ENCODE data around the gene C4orf54. TPM values are rescaled to one million over a fixed set of nuclear protein-coding genes. Genes with fewer than 3 reads are reported as not detected.

Gene C4orf54
- total and polyA plus RNA-seq, 2 of the 8 experiments (the other 6 are each of a cell fraction or from before 2014, with no cell fraction given) = not detected

- H3K14ac ChIP-seq (ENCODE audit: insufficient read length) = no peak overlapping the region
- H2BK5ac ChIP-seq (ENCODE audit: low read depth, low read length) = no peak overlapping the region
- no peak for FAIRE-seq
- no peaks in the 10 kb centered on the region for H4K20me1 ChIP-seq (replicated peaks in 1 of 2; ENCODE audit: control insufficient read depth in 1 of 2, insufficient read depth in 2 of 2, low read length in 2 of 2)
- H2AFZ ChIP-seq (ENCODE audit: low read length) = no peak overlapping the region
- H3K4me3 ChIP-seq (ENCODE audit: extremely low read depth in 1 of 4, insufficient read depth in 2 of 4, low read depth in 3 of 4, low read length in 4 of 4) = no peak overlapping the region
- WGBS, 2 experiments (ENCODE audit: extremely low coverage in 1 of 2, insufficient coverage in 1 of 2, insufficient read length in 1 of 2, insufficient replicate concordance in 2 of 2, low coverage in 1 of 2, low lambda C conversion rate in 2 of 2, missing lambda C conversion rate in 1 of 2) = 89% methylated on average over 5 of the region's 5 CpGs; no CpG with 5 or more reads in 1 of the 2 experiments
- H3K4me1 ChIP-seq (replicated peaks in 1 of 4; ENCODE audit: control insufficient read depth in 3 of 4, insufficient read depth in 4 of 4, low read length in 3 of 4) = no peaks in the 10 kb centered on the region
- no peak overlapping the region for H2BK15ac ChIP-seq (ENCODE audit: low read length)
- no peak overlapping the region for H4K91ac ChIP-seq (replicated peaks; ENCODE audit: insufficient read length, low read length)
- H3K9ac ChIP-seq (replicated peaks in 1 of 4; ENCODE audit: extremely low read depth in 1 of 4, low read depth in 3 of 4, low read length in 3 of 4) = no peak overlapping the region; a peak in 1 of 7 replicates
- H3K23ac ChIP-seq (ENCODE audit: insufficient read length) = no peak overlapping the region
- no peak overlapping the region for H3K56ac ChIP-seq (replicated peaks; ENCODE audit: insufficient read length, low read depth, low read length)
- no peak overlapping the region for H3K4ac ChIP-seq (replicated peaks; ENCODE audit: insufficient read length, low read depth, low read length)
- no peak overlapping the region for H4K8ac ChIP-seq (ENCODE audit: extremely low read depth, insufficient read depth, low read length)
- no peaks in the 10 kb centered on the region for H3K79me1 ChIP-seq (ENCODE audit: low read depth, low read length)
- no peak overlapping the region for H3K18ac ChIP-seq (ENCODE audit: extremely low read depth, low read length)
- H2BK12ac ChIP-seq (ENCODE audit: low read depth, low read length) = no peak overlapping the region
- H4K5ac ChIP-seq (ENCODE audit: insufficient read length, low read depth, low read length) = no peak overlapping the region
- peak; percentile 3; the same call in 1 of the 2 replicates for TF ChIP-seq CEBPB (IDR thresholded peaks at IDR 0.05; ENCODE audit: low read depth, low read length)
- TF ChIP-seq KDM4A (IDR thresholded peaks at IDR 0.05; ENCODE audit: low read depth, low read length, severe bottlenecking) = no peak
- no peak for TF ChIP-seq CBX8 (IDR thresholded peaks at IDR 0.05; ENCODE audit: borderline replicate concordance, low read depth, low read length)
- POLR2A ChIA-PET (ENCODE audit: partially characterized antibody) = interaction anchor here (0.7 kb wide), 1 partner anchor 1304 kb away, joined by 3 read pairs; no protein-coding TSS in a partner anchor
- no peak overlapping the region for H2BK20ac ChIP-seq (ENCODE audit: low read length)
- CTCF ChIA-PET (ENCODE audit: partially characterized antibody) = no interaction called here
- no peak for DNase-seq (ENCODE audit: low read depth in 1 of 2, low spot score in 2 of 2)
- H3K23me2 ChIP-seq (ENCODE audit: low read depth, low read length) = no peaks in the 10 kb centered on the region
- no peak overlapping the region for H2BK120ac ChIP-seq (replicated peaks; ENCODE audit: low read depth, low read length)
- H3K79me2 ChIP-seq (ENCODE audit: control insufficient read depth in 1 of 2, insufficient read depth in 2 of 2, low read length in 2 of 2) = no peaks in the 10 kb centered on the region
- no peak overlapping the region for H2AK5ac ChIP-seq (ENCODE audit: low read depth, low read length)
- H3K27me3 ChIP-seq (replicated peaks in 1 of 4; ENCODE audit: control insufficient read depth in 3 of 4, extremely low read depth in 1 of 4, insufficient read depth in 3 of 4, low read length in 3 of 4) = no peaks in the 10 kb centered on the region
- no peak overlapping the region for H3K4me2 ChIP-seq (ENCODE audit: insufficient read depth in 1 of 2, low read depth in 2 of 2, low read length in 2 of 2)
- no peaks in the 10 kb centered on the region for H3K9me3 ChIP-seq (ENCODE audit: insufficient read depth in 2 of 2, low read depth in 1 of 2, low read length in 1 of 2)
- no peaks in the 10 kb centered on the region for H3K36me3 ChIP-seq (ENCODE audit: control insufficient read depth in 2 of 4, insufficient read depth in 4 of 4, low read length in 3 of 4)
- H3K27ac ChIP-seq (ENCODE audit: low read depth, low read length) = no peak overlapping the region
These were observed 46.9 kb downstream of the C4orf54 start for GRCh38 chr4:99610605-99611175.
